KG1 (cell line): ENCODE data around the gene AKAP6.
"Not testable (repeated sequence)": the region's sequence is repeated elsewhere in the genome, so short reads cannot be mapped to it uniquely, and the experiment has no call there.

Experiments
- DNase-seq: peaks from one replicate; lab custom pipeline; 2025; lab: John Stamatoyannopoulos, UW

AKAP6 gene

DNA sequence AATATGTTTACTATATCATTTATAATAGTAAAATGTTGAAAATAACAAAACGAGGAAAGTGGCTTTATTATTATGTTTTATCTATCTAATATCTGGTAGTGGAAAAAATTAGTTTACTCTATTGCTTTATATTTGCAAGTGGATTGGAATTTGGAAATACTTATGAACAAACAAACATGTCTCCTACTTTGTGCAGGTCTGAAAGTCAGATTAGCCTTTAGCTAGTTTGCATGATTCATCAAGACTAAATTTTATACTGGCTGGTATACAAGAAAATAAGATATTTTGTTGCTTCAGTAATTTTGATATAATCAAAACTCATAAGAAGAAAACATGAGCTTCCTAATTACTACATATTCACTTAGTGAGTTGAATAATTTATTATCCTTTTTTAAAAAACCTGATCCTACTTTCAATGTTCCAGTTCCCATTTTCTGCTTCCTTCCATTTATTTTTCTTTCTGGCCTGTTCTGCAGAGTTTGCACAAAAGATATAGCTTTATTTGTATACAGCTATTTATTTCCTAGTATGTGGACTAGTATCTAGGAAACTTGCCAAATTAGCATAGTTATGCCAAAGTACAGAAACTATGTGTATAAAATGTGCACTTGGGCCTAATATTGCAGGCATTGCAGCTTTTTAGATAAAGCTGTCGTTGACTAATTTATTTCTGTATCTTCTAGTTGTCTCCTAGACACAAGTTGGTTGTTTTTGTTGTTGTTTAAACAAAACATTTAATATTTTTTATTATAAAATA lies 122.0 kb downstream of the AKAP6 start:
- DNase-seq: no peak

- no peak for DNase-seq
These were observed 125.0 kb downstream of the AKAP6 start for GRCh38 chr14:32453857-32454810.

- DNase-seq: no peak
These were observed 128.3 kb downstream of the AKAP6 start for GRCh38 chr14:32457213-32457920.

- no peak for DNase-seq
These were observed 129.6 kb downstream of the AKAP6 start for GRCh38 chr14:32458720-32459119.

- no peak for DNase-seq
These were observed 131.2 kb downstream of the AKAP6 start for GRCh38 chr14:32460267-32460666.

GRCh38 chr14:32462553-32462952 lies 133.5 kb downstream of the AKAP6 start:
- not testable (repeated sequence) for DNase-seq

GRCh38 chr14:32468955-32469354 lies 139.9 kb downstream of the AKAP6 start:
- no peak for DNase-seq

DNA sequence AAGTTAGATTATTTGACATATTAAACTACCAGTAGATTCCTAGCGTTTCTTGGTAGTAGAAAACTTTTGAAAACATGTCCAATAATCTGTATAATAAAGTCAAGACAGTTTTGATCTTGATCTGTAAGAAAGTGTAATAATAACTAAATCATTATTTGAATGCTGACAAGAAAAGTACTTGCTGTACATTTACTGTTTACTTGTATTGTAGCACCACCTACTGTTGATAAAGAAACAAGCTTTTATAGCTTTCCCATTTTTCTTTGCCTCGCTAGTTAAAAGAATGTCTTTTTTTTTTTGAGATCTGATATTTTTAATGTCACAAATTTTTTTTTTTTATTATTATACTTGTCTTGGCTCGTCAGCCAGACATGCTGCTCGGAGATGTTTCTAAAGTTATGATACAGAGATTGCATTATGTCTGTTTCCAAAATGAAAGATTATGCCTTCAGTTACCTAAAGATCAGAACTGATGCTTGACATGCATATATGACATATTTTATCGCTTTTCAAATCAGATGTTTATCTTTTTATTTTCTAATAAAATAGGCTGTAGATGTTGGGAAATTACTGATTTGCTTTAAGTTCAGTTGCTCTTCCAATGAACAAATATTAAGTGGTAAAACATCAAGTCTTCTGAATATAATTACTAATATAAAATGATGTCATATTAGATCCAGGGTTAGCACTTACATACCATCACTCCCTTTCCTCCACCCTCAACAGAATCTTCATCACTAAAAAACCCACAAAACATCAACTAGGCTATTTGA lies 140.5 kb downstream of the AKAP6 start:
- DNase-seq: no peak

- DNase-seq: no peak
These were observed 141.1 kb downstream of the AKAP6 start for GRCh38 chr14:32470161-32470715.

DNA sequence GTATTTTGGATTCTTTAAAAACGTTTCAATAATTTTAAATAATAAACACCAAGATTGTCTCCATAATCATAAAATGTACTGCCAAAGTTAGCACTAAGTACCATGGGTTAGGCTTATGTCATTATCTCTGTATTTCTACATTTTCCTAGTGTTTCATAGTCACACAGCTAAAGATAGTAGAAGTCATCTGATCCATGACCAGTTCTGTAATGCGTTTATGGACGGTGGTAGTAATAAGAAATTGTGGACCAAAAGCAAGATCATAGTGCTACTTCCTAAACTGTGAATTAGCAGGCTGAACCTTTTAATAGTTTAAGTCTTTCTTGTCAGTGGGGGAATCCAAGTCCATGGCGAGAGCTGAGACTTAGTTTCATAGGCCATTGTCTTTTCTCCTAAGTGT lies 142.1 kb downstream of the AKAP6 start:
- DNase-seq: no peak

- no peak for DNase-seq
These were observed 143.0 kb downstream of the AKAP6 start for GRCh38 chr14:32472076-32472475.

DNA sequence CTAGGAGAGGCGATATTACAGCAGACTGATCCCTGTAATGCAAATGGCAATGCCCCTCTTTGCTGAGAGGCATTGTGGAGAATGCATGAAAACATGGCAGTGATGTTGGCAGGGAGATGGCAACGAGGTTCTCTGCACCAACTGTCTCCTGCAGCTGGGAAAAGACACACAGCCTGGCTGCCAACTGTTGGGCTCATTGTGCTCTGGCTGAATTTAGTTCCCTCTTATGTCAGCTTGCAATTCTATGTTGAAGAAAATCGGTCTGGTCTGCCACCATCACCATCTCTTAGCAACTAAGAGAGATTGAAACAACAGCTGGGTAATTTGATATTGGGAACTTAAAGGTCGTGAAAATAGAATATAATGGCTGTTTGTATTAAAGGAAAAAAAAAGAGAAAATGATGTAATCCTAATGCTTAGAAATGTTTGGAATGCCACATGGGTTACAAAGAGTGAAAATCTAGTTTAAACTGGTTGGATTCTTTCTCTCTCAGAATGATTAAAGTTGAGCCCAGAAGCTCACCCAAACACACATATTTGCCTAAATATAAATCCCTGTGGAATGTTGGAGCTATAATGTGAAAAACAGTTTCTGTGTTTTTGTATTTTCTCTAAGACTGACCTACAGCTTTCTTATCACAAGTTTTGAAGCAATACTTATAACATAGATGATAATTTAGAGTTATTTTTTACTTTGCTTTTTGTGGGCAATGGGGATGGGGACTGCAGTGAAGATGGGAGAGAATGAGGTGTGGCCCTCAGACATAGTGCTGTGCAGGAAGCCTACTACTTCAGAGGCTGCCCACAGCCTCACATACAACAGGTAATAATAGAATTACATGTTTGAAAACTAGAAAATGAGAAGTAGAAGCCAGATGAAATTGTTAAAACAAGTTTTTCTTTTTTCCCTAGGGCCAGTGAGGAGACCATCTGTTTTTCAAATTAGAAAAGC lies 143.7 kb downstream of the AKAP6 start:
- no peak for DNase-seq

DNA sequence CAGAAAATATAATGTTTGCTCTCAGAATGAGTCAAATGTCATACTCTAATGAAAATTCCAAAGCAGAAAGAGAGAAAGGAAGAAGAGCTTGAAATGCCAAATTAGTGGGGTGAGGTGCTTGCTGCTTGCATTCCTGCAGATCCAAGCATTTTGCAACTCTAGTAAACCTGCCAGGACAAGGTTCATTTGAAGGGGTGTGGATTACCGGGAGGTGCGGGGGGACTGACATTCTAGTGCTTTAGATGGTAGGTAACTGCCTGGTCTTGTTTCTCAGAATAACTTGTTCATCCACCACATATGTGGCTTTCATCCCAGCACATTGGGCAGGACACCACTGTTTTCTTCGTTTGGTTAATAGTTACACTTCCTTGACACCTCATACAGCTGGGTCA lies 144.4 kb downstream of the AKAP6 start:
- DNase-seq: no peak

- DNase-seq: no peak
These were observed 145.5 kb downstream of the AKAP6 start for GRCh38 chr14:32474478-32475195.

- no peak for DNase-seq
These were observed 147.4 kb downstream of the AKAP6 start for GRCh38 chr14:32476532-32476931.

DNA sequence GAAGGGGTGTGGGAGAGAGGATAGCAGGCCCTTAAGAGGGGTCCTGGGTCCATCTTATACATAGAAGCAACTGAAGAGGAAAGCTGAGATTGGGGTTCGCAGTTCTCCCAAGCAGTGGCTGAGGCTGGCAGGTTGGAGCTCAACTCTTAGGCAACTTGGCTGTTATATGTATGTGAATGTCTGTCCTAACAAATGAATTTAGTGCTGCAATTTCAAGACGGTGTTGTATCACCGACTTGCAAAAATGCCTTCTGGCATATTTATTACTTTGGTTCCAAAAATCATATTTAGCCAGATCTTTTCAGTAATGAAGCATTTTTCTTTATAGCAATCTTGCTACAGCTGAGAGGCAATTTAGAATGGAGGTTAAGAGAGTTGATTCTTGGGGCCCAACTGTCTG lies 148.3 kb downstream of the AKAP6 start:
- no peak for DNase-seq

GRCh38 chr14:32478050-32478449 lies 149.0 kb downstream of the AKAP6 start:
- DNase-seq: no peak

DNA sequence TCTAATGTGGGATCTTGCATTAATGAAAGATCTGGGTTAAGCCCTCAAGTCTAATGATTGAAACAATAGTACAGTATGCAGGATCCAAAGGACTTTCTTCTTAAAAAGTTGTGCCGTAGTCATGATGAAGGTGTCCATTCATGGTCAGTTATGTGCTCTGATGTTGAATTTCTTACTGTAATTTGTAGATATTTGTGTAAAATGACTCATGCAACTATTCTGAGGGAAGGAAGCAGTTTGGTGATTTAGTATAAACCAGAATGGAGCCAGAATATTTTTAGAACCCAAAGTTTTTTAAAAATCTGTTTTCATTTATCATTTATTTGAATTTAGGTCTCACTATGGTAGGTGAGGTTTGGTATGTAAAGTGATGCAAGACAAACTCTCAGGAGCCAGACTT lies 151.2 kb downstream of the AKAP6 start:
- DNase-seq: no peak

- no peak for DNase-seq
These were observed 152.6 kb downstream of the AKAP6 start for GRCh38 chr14:32481707-32482106.
